Measurements from ENCODE around the gene ENOSF1.

ENOSF1 gene

DNA sequence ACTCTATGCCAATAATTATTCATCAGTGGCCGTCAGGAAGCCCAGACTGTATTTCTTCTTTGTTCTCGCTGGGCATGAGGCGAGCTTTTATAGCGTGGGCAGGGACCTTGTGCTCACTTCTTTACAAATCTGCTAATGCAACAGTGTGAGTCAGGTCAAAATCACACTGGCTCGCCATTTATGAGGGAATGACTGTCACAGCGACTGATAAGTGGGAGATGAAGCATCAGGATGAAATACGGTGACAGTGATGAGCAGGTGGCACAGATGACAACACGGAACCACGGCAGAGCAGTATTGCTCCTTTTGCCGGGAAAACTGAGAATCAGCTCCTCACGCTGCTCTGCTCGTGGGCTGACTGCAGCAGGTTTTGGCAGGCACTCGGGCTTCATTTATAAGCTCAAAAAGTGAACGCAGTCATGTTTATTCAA, 34.5 kb downstream of the ENOSF1 start:
- Histone ChIP-seq H3K9ac (ENCODE audit: low read length) (no peak overlapping the region), H3K9me2 (replicated peaks; ENCODE audit: insufficient read depth, low read length) (no peaks in the 10 kb centered on the region), H3K27me3 (ENCODE audit: low read length) (no peaks in the 10 kb centered on the region), H3K79me2 (ENCODE audit: insufficient read depth, low read length) (no peaks in the 10 kb centered on the region), H3K27ac (ENCODE audit: low read depth, low read length) (no peak overlapping the region), H3K9me3 (ENCODE audit: insufficient read depth, low read length) (no peaks in the 10 kb centered on the region), H3K36me3 (ENCODE audit: low read length) (peaks cover 6% of the 10 kb centered on the region; the same call in 1 of the 2 replicates), H3K4me3 (ENCODE audit: insufficient read depth, low read length, poor library complexity, severe bottlenecking) (no peak overlapping the region), H3K4me2 (ENCODE audit: low read depth, low read length, poor library complexity, severe bottlenecking) (no peak overlapping the region), H2AFZ (ENCODE audit: low read depth, low read length, severe bottlenecking) (no peak overlapping the region), H3F3A (ENCODE audit: insufficient read depth) (peaks cover 26% of the 10 kb centered on the region), H4K20me1 (ENCODE audit: low read depth, low read length) (no peaks in the 10 kb centered on the region)
- no peak for TF ChIP-seq EZH2phosphoT487 (conservative IDR thresholded peaks at IDR 0.05; ENCODE audit: low read length)
- TF ChIP-seq, protein P1, sequence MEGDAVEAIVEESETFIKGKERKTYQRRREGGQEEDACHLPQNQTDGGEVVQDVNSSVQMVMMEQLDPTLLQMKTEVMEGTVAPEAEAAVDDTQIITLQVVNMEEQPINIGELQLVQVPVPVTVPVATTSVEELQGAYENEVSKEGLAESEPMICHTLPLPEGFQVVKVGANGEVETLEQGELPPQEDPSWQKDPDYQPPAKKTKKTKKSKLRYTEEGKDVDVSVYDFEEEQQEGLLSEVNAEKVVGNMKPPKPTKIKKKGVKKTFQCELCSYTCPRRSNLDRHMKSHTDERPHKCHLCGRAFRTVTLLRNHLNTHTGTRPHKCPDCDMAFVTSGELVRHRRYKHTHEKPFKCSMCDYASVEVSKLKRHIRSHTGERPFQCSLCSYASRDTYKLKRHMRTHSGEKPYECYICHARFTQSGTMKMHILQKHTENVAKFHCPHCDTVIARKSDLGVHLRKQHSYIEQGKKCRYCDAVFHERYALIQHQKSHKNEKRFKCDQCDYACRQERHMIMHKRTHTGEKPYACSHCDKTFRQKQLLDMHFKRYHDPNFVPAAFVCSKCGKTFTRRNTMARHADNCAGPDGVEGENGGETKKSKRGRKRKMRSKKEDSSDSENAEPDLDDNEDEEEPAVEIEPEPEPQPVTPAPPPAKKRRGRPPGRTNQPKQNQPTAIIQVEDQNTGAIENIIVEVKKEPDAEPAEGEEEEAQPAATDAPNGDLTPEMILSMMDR (IDR thresholded peaks at IDR 0.05; ENCODE audit: insufficient read depth, low read length, poor library complexity, severe bottlenecking) = no peak

GRCh38 chr18:677145-677544, 35.3 kb downstream of the ENOSF1 start:
- TF ChIP-seq, protein P1 (IDR thresholded peaks at IDR 0.05; ENCODE audit: insufficient read depth, low read length, poor library complexity, severe bottlenecking) = no peak
- no peak for TF ChIP-seq EZH2phosphoT487 (conservative IDR thresholded peaks at IDR 0.05; ENCODE audit: low read length)
- Histone ChIP-seq H3F3A (ENCODE audit: insufficient read depth) (peaks cover 33% of the 10 kb centered on the region), H3K9ac (ENCODE audit: low read length) (no peak overlapping the region), H3K9me2 (replicated peaks; ENCODE audit: insufficient read depth, low read length) (no peaks in the 10 kb centered on the region), H3K27me3 (ENCODE audit: low read length) (no peaks in the 10 kb centered on the region), H3K4me3 (ENCODE audit: insufficient read depth, low read length, poor library complexity, severe bottlenecking) (no peak overlapping the region), H3K27ac (ENCODE audit: low read depth, low read length) (no peak overlapping the region), H4K20me1 (ENCODE audit: low read depth, low read length) (no peaks in the 10 kb centered on the region), H3K4me2 (ENCODE audit: low read depth, low read length, poor library complexity, severe bottlenecking) (no peak overlapping the region), H3K36me3 (ENCODE audit: low read length) (peaks cover 13% of the 10 kb centered on the region), H2AFZ (ENCODE audit: low read depth, low read length, severe bottlenecking) (no peak overlapping the region), H3K79me2 (ENCODE audit: insufficient read depth, low read length) (no peaks in the 10 kb centered on the region), H3K9me3 (ENCODE audit: insufficient read depth, low read length) (no peaks in the 10 kb centered on the region)

DNA sequence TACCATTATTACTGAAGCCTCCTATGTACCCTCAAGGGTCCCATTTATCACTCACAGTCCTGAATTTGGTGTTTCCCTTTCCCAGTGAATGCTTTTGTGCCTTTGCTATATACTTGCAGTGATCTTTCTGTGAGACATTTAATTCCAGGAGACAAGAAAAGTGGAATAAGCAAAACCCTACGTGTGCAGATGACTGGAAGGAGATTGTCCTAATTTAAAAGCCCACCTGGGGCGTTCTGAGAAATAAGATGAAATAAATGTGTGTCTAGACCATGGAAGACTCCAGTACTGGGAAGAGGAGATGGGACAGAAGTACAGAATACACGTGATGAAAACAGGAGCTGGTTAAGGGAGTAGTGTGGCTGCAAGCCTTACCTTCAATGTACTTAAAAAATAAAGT, 35.7 kb downstream of the ENOSF1 start:
- Histone ChIP-seq H3K9me3 (ENCODE audit: insufficient read depth, low read length) (no peaks in the 10 kb centered on the region), H3K27me3 (ENCODE audit: low read length) (no peaks in the 10 kb centered on the region), H3K36me3 (ENCODE audit: low read length) (peaks cover 15% of the 10 kb centered on the region), H3K4me2 (ENCODE audit: low read depth, low read length, poor library complexity, severe bottlenecking) (no peak overlapping the region), H4K20me1 (ENCODE audit: low read depth, low read length) (no peaks in the 10 kb centered on the region), H3K27ac (ENCODE audit: low read depth, low read length) (no peak overlapping the region), H3K79me2 (ENCODE audit: insufficient read depth, low read length) (no peaks in the 10 kb centered on the region), H3K9me2 (replicated peaks; ENCODE audit: insufficient read depth, low read length) (no peaks in the 10 kb centered on the region), H3K9ac (ENCODE audit: low read length) (no peak overlapping the region), H3K4me3 (ENCODE audit: insufficient read depth, low read length, poor library complexity, severe bottlenecking) (no peak overlapping the region), H3F3A (ENCODE audit: insufficient read depth) (peaks cover 33% of the 10 kb centered on the region), H2AFZ (ENCODE audit: low read depth, low read length, severe bottlenecking) (no peak overlapping the region)
- no peak for TF ChIP-seq EZH2phosphoT487 (conservative IDR thresholded peaks at IDR 0.05; ENCODE audit: low read length)
- TF ChIP-seq, protein P1 (IDR thresholded peaks at IDR 0.05; ENCODE audit: insufficient read depth, low read length, poor library complexity, severe bottlenecking) = no peak

Measured in SU-DHL-6 (cell line).